Right lobe of liver (tissue), 6 donors: ENCODE results near the gene SLC37A1. TPM values are rescaled to one million over a fixed set of nuclear protein-coding genes. Genes with fewer than 3 reads are reported as not detected.

Experiments
- ATAC-seq, 4 donors: fragments of 200-7000 bp; cut with Tn5 transposase; one replicate each; pipeline ENCODE4 v1.9.1; 2020; ENCODE audit warnings: mild to moderate bottlenecking in 4 of 4, moderate library complexity in 4 of 4
- DNase-seq, 3 donors: peaks; one replicate each; pipeline ENCODE4 v3.0.0-alpha.2; 2020
- H3K27ac ChIP-seq, 3 donors: fragments of 200-600 bp; one replicate each; pipeline ENCODE4 v1.8.0; 2022
- H3K27me3 ChIP-seq, 2 donors: fragments of 200-600 bp; one replicate each; pipeline ENCODE4 v1.8.0; 2022
- H3K36me3 ChIP-seq, 4 donors: fragments of 200-600 bp; sonication (generic) in 1 of 4; one replicate each; pipeline versions ENCODE4 v1.5.1 to v1.8.0; 2017 to 2022; ENCODE audit warnings: control low read depth in 1 of 4
- H3K4me1 ChIP-seq, 4 donors: fragments of 200-600 bp; sonication (generic) in 1 of 4; one replicate each; pipeline versions ENCODE4 v1.5.1 to v1.8.0; 2017 to 2022; ENCODE audit warnings: control low read depth in 1 of 4
- H3K4me3 ChIP-seq, 3 donors: fragments of 200-600 bp; one replicate each; pipeline ENCODE4 v1.8.0; 2022
- H3K9me3 ChIP-seq, 4 donors: fragments of 200-600 bp; sonication (generic) in 1 of 4; one replicate each; pipeline versions ENCODE4 v1.5.1 to v1.8.0; 2017 to 2022; ENCODE audit warnings: control low read depth in 1 of 4
- POLR2A ChIP-seq: fragments of 450-650 bp; IDR thresholded peaks from one replicate; pipeline ENCODE4 v1.6.1; 2017; ENCODE audit warnings: antibody characterized with exemption, mild to moderate bottlenecking
- WGBS: methylation state at CpG from one replicate; pipeline ENCODE4 v1.1.6; 2018; ENCODE audit warnings: low coverage, low lambda C conversion rate; ENCODE audit not compliant: insufficient coverage; ENCODE audit errors: missing lambda C conversion rate; 5-methylcytosine and 5-hydroxymethylcytosine counted together
- intact Hi-C, 2 donors: fragments of 100-400 bp; cut with DNase I; formaldehyde crosslinking; loops; one replicate each; pipeline versions ENCODE4 v1.11.2 to v1.14.1; 2022
- total RNA-seq, 6 experiments: library from RNA; depleted of rRNA in 2 of 6; stranded (reverse); fragments of >200 nt in 2 of 6; fragmentation: NEBNext Ultra II Directional in 3 of 6; extraction: Animal tissue kit (Norgen Biotek cat#: 25700) in 3 of 6; gene quantifications; one replicate each; pipeline versions ENCODE4 v1.1.0 to v1.2.4, GENCODE V29; 2016 to 2023
- TF ChIP-seq, protein P1 (sequence below), 4 donors: fragments of 200-600 bp in 3 of 4; fragments of 450-650 bp in 1 of 4; IDR thresholded peaks; one replicate each; pipeline versions ENCODE4 v1.5.1 to v1.8.0; 2016 to 2022; ENCODE audit warnings: antibody characterized with exemption in 4 of 4, mild to moderate bottlenecking in 2 of 4
- donor health status: DM: no; HTN: yes; CAD: no.
- donor health status: DM: no; HTN: no; CAD: no.
- donor health status: DM: no; HTN: no; CAD: no.
- donor health status: DM: no; HTN: yes; CAD: no.
- donor health status: DM: no; HTN: yes; CAD: no.

The SLC37A1 gene
- total RNA-seq, 6 experiments from 2014 or later = 2.5 to 10.8 (median 6.2) TPM

DNA sequence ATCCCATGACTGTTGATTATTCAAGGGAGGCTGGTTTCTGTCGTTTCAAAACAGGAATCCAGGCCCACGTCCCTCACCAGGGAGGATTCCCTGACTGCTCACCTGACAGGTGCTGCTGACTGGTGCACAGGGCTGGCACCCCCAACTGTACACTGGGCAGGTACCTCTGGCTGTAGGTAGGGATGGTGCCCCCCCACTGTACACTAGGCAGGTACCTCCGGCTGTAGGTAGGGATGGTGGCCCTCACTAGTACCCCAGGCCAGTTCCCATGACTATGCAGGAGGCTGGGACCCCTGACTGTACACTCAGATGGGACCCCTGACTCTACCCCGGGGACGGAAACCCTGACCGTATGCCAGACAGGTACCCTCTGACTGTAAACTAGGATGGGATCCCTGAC, 106.2 kb downstream of the SLC37A1 start:
- H3K27me3 ChIP-seq = no peaks in the 10 kb centered on the region
- ATAC-seq (no peak), DNase-seq (no peak)
- H3K36me3 ChIP-seq = no peaks in the 10 kb centered on the region
- no peaks in the 10 kb centered on the region for H3K9me3 ChIP-seq
- no peak overlapping the region for H3K27ac ChIP-seq
- WGBS = no CpG with 5 or more reads among the region's 6 CpGs
- H3K4me1 ChIP-seq = peaks cover 0 to 8% (median under 1%) of the 10 kb centered on the region in 4 donors
- H3K4me3 ChIP-seq = no peak overlapping the region
- intact Hi-C loops = no loop called here
- TF ChIP-seq POLR2A = no peak
- TF ChIP-seq, protein P1, sequence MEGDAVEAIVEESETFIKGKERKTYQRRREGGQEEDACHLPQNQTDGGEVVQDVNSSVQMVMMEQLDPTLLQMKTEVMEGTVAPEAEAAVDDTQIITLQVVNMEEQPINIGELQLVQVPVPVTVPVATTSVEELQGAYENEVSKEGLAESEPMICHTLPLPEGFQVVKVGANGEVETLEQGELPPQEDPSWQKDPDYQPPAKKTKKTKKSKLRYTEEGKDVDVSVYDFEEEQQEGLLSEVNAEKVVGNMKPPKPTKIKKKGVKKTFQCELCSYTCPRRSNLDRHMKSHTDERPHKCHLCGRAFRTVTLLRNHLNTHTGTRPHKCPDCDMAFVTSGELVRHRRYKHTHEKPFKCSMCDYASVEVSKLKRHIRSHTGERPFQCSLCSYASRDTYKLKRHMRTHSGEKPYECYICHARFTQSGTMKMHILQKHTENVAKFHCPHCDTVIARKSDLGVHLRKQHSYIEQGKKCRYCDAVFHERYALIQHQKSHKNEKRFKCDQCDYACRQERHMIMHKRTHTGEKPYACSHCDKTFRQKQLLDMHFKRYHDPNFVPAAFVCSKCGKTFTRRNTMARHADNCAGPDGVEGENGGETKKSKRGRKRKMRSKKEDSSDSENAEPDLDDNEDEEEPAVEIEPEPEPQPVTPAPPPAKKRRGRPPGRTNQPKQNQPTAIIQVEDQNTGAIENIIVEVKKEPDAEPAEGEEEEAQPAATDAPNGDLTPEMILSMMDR (IDR thresholded peaks at IDR 0.05) = no peak

DNA sequence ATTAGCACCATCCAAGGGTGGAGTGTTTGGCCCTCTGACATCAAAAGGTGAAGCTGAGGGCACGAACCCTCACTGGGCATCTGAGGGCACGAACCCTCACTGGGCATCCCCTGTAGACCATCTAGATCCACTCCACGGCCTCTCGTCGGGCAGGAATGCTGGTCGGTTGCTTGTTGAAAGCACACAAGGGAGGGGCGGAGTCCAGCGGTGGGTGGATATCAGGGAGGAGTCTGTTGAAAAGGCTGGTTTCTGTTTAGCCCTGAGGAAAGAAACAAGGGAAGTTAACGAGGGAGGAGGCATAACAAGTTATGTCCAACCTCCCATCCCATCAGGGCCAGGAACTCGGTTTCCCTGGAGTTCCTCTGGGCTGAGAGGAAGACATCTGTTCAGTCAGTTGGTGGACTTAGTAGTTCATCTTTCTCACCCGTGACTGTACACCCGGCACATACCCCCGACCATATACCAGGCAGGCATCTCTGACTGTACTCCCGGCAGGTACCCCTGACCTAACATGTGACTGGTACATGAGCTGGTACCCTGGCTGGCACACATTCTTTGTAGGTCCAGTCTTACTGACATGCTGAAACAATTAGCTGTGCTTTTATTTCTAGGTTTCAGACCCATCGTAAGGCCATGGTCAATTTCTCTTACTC, 107.6 kb downstream of the SLC37A1 start:
- peaks cover 0 to 11% (median 0%) of the 10 kb centered on the region in 4 donors for H3K4me1 ChIP-seq
- intact Hi-C loops = no loop called here
- no peak overlapping the region for H3K4me3 ChIP-seq
- peak in 1 of 3 donors; percentile 46 for DNase-seq
- no peaks in the 10 kb centered on the region for H3K27me3 ChIP-seq
- no peaks in the 10 kb centered on the region for H3K36me3 ChIP-seq
- peak in 2 of 4 donors; percentile 19 to 46 for ATAC-seq
- 51% methylated on average over 6 of the region's 15 CpGs for WGBS
- H3K27ac ChIP-seq = no peak overlapping the region
- TF ChIP-seq, protein P1 (IDR thresholded peaks at IDR 0.05) = no peak
- no peak for TF ChIP-seq POLR2A
- H3K9me3 ChIP-seq = no peaks in the 10 kb centered on the region

DNA sequence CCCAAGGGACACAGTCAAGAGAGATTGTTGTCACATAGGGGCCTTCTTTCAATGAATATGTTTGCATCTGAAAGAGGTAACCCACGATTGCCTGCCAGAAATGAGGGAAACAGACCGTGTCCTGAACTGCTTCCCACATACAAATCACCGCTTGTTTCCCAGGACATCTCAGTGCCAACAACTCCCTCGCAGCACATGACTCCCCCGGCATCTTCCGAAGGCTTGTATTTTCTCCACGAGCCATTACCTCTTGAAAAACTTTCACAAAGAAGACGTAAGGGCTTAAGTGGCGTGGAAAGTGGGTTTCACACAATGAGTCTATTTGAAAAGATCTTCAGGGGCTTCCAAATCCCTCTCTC, 108.1 kb downstream of the SLC37A1 start:
- intact Hi-C loops = no loop called here
- Histone ChIP-seq H3K27ac (no peak overlapping the region), H3K4me1 (peaks cover 0 to 11% (median 0%) of the 10 kb centered on the region in 4 donors), H3K36me3 (no peaks in the 10 kb centered on the region), H3K4me3 (no peak overlapping the region), H3K27me3 (no peaks in the 10 kb centered on the region), H3K9me3 (no peaks in the 10 kb centered on the region)
- 69% methylated on average over 6 of the region's 9 CpGs for WGBS
- ATAC-seq (no peak), DNase-seq (no peak)
- TF ChIP-seq, protein P1 (IDR thresholded peaks at IDR 0.05) = no peak
- TF ChIP-seq POLR2A = no peak

DNA sequence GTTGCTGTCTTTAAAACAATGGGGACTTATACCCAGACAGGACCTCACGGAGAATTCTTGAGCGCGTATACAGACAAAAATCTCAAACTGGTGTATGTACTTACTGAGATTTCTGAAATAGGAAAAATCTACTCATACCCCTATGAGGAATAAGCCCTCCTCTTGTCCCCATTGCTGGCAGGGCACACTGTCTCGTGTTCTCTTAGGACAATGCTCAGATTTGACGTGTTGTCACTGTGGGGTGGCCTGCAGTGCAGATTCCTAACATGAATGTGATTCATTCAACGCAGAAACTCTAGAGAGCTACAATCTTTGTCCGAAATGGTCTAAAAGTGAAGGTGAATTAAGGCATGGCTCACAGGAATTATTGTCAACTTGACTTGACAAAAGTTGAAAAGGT, 108.6 kb downstream of the SLC37A1 start:
- 91% methylated on average over 7 of the region's 7 CpGs for WGBS
- no peak overlapping the region for H3K27ac ChIP-seq

More for the DNA sequence above, 108.6 kb downstream of the SLC37A1 start:
- Histone ChIP-seq H3K4me1 (peaks cover 0 to 11% (median 0%) of the 10 kb centered on the region in 4 donors), H3K9me3 (no peaks in the 10 kb centered on the region), H3K36me3 (no peaks in the 10 kb centered on the region), H3K4me3 (no peak overlapping the region), H3K27me3 (no peaks in the 10 kb centered on the region)
- intact Hi-C loops = no loop called here
- no peak for TF ChIP-seq POLR2A
- TF ChIP-seq, protein P1 (IDR thresholded peaks at IDR 0.05) = no peak
- no peak for ATAC-seq
- DNase-seq = no peak
